HepG2 (cell line): Measurements from ENCODE around the gene TSPYL1. TPM values are rescaled to one million over a fixed set of nuclear protein-coding genes. Genes with fewer than 3 reads are reported as not detected.

ENCODE experiments used
- ATF7-NPFF ChIP-seq: sonication (generic); formaldehyde crosslinking; IDR thresholded peaks from 2 replicates; pipeline ENCODE4 v1.8.1; 2023; ENCODE audit warnings: mild to moderate bottlenecking, low read depth, missing genetic modification reagents, moderate library complexity
- CHD2 ChIP-seq: IDR thresholded peaks from 2 replicates; pipeline ENCODE4 v1.6.1; 2011; ENCODE audit warnings: low read depth, low read length, improper control_type of control experiment
- HDAC2 ChIP-seq: sonication (generic); formaldehyde crosslinking; IDR thresholded peaks from 2 replicates; pipeline ENCODE4 v1.4.0; 2020; ENCODE audit warnings: missing genetic modification reagents
- KMT2B ChIP-seq: IDR thresholded peaks from 2 replicates; pipeline ENCODE4 v1.6.1; 2016; ENCODE audit warnings: missing genetic modification reagents, missing compliant biosample characterization
- MEF2D ChIP-seq: sonication (generic); formaldehyde crosslinking; IDR thresholded peaks from 2 replicates; pipeline ENCODE4 v1.5.1; 2020; ENCODE audit warnings: mild to moderate bottlenecking, missing genetic modification reagents
- MEIS2 ChIP-seq: sonication (generic); formaldehyde crosslinking; IDR thresholded peaks from 2 replicates; pipeline ENCODE4 v1.9.0; 2021; ENCODE audit warnings: mild to moderate bottlenecking, missing genetic modification reagents
- NFATC3 ChIP-seq: sonication (generic); formaldehyde crosslinking; IDR thresholded peaks from 2 replicates; pipeline ENCODE4 v1.5.1; 2020; ENCODE audit warnings: mild to moderate bottlenecking, missing genetic modification reagents
- REPIN1 ChIP-seq: sonication (generic); formaldehyde crosslinking; IDR thresholded peaks from 2 replicates; pipeline ENCODE4 v1.8.0; 2022; ENCODE audit warnings: missing genetic modification reagents, low read depth, mild to moderate bottlenecking, borderline replicate concordance
- RFX1 ChIP-seq: fragments of 450-650 bp; IDR thresholded peaks from 2 replicates; pipeline ENCODE4 v1.6.1; 2017
- ZNF3 ChIP-seq: IDR thresholded peaks from 2 replicates; pipeline ENCODE4 v1.7.0; 2017; ENCODE audit warnings: inconsistent platforms
- ZNF354B ChIP-seq: sonication (generic); formaldehyde crosslinking; IDR thresholded peaks from 2 replicates; pipeline ENCODE4 v1.8.0; 2022; ENCODE audit warnings: mild to moderate bottlenecking, missing genetic modification reagents
- ZNF562 ChIP-seq: sonication (generic); formaldehyde crosslinking; IDR thresholded peaks from 2 replicates; pipeline ENCODE4 v1.8.0; 2022; ENCODE audit warnings: missing genetic modification reagents, borderline replicate concordance
- ZNF589 ChIP-seq: sonication (generic); formaldehyde crosslinking; conservative IDR thresholded peaks from 2 replicates; pipeline ENCODE4 v1.8.0; 2022; ENCODE audit warnings: mild to moderate bottlenecking, moderate library complexity, missing genetic modification reagents
- ZNF7 ChIP-seq: IDR thresholded peaks from 2 replicates; pipeline ENCODE4 v1.6.1; 2016; ENCODE audit warnings: missing biosample characterization, missing genetic modification reagents
- ZNF777 ChIP-seq: sonication (generic); formaldehyde crosslinking; IDR thresholded peaks from 2 replicates; pipeline ENCODE4 v1.4.0; 2020; ENCODE audit warnings: missing genetic modification reagents
- ZNF780A ChIP-seq: sonication (generic); formaldehyde crosslinking; IDR thresholded peaks from 2 replicates; pipeline ENCODE4 v1.8.0; 2022; ENCODE audit warnings: mild to moderate bottlenecking, missing genetic modification reagents, moderate library complexity
- polyA plus RNA-seq, 8 experiments: library from polyadenylated mRNA; depleted of rRNA in 3 of 8; stranded (reverse) in 7 of 8; unstranded in 1 of 8; fragments of >200 nt; fragmentation: Illumina TruSeq in 4 of 8; extraction: Trizol in 4 of 8; gene quantifications; 2 replicates each; pipeline versions ENCODE4 v1.2.1 to v1.2.3, GENCODE V29; 2011 to 2016; ENCODE audit warnings: low read depth in 4 of 8, missing spikeins in 1 of 8, mixed read lengths in 1 of 8; ENCODE audit not compliant: insufficient read depth in 1 of 8
- total RNA-seq, 5 experiments: library from RNA; depleted of rRNA; stranded (reverse); fragments of >200 nt; fragmentation: Illumina TruSeq; extraction: Trizol; gene quantifications; 2 replicates each; pipeline ENCODE4 v1.2.3, GENCODE V29; 2016; ENCODE audit warnings: low read depth in 1 of 5
- TF ChIP-seq, protein P1 (sequence below): sonication (generic); formaldehyde crosslinking; IDR thresholded peaks from 2 replicates; pipeline ENCODE4 v1.5.0; 2020; ENCODE audit warnings: missing genetic modification reagents
- TF ChIP-seq, protein P2 (sequence below): IDR thresholded peaks from 2 replicates; pipeline ENCODE4 v1.6.1; 2016
- TF ChIP-seq, protein P3 (sequence below): sonication (generic); formaldehyde crosslinking; conservative IDR thresholded peaks from 2 replicates; pipeline ENCODE4 v1.4.0; 2020; ENCODE audit warnings: missing genetic modification reagents
- TF ChIP-seq, protein P4 (sequence below): sonication (generic); formaldehyde crosslinking; IDR thresholded peaks from 2 replicates; pipeline ENCODE4 v1.4.0; 2020; ENCODE audit warnings: missing genetic modification reagents
- TF ChIP-seq, protein P5 (sequence below): sonication (generic); formaldehyde crosslinking; IDR thresholded peaks from 2 replicates; pipeline ENCODE4 v1.8.1; 2022; ENCODE audit warnings: mild to moderate bottlenecking, missing genetic modification reagents
- TF ChIP-seq, protein P6 (sequence below): sonication (generic); formaldehyde crosslinking; IDR thresholded peaks from 2 replicates; pipeline ENCODE4 v1.5.0; 2020; ENCODE audit warnings: missing genetic modification reagents

Gene TSPYL1
- total and polyA plus RNA-seq, 2 of the 13 experiments (the other 11 are each of a cell fraction or from before 2014, with no cell fraction given), result 28.3 to 93.0 TPM

DNA sequence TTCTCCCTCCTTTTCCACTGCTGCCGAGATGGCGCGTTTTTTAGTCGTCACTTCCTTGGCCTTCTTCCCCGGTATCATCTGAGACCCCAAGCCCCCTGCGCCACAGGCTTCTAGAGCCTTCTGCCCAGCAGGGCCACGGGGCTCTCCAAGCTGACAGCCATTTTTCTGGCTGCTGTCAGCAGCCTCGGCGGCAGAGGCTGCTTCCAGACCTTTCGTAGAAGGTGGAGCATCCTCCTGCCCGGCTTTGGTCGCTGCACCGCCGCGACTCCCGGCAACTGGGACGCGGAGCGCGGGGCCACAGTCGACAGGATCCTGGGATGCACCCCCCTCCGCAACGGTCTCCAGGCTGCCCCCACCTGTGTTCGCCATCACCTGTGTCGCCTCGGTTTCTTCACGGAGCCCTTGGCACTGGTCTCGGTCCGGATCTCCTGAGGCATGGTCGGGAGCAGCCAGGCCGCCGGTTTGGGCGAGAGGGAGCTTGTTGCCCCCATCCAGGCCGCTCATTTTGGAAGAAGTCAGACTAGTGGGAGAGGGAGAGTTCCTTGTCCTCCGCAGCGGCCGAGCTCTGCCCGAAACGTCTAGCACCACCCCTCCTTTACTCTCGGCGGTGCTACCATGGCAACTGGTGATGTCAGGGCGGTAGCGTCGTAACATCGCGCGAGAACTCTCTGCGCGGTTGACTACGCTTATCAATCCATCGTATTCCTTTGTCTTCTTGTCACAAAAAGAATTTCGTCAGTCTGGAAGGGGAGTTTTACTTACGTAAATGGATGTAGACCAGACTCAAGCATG lies 26.0 kb downstream of the TSPYL1 start, which contains the start of gene TSPYL4 (continued):
- TF ChIP-seq ZNF780A (CRISPR knock-in tag) (no peak), ZNF777 (CRISPR knock-in tag) (no peak), ZNF7 (no peak), NFATC3 (no peak), KMT2B (CRISPR knock-in tag) (peak; percentile 72), MEF2D (CRISPR knock-in tag) (peak; percentile 83; the same call in 1 of the 2 replicates), MEIS2 (CRISPR knock-in tag) (peak; percentile 51; the same call in 1 of the 2 replicates), RFX1 (peak; percentile 94), ZNF562 (CRISPR knock-in tag) (no peak), REPIN1 (CRISPR knock-in tag) (peak; percentile 66; the same call in 1 of the 2 replicates), ZNF354B (peak; percentile 93), ATF7-NPFF (CRISPR knock-in tag) (0 out of 2 replicates have a peak, but pooled peaks have one; percentile 42), ZNF3 (no peak), ZNF589 (0 out of 2 replicates have a peak, but pooled peaks have one; percentile 78), CHD2 (peak; percentile 94), HDAC2 (CRISPR knock-in tag) (peak; percentile 73)
- TF ChIP-seq, protein P1, sequence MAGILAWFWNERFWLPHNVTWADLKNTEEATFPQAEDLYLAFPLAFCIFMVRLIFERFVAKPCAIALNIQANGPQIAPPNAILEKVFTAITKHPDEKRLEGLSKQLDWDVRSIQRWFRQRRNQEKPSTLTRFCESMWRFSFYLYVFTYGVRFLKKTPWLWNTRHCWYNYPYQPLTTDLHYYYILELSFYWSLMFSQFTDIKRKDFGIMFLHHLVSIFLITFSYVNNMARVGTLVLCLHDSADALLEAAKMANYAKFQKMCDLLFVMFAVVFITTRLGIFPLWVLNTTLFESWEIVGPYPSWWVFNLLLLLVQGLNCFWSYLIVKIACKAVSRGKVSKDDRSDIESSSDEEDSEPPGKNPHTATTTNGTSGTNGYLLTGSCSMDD (CRISPR knock-in tag), result no peak
- TF ChIP-seq, protein P2, sequence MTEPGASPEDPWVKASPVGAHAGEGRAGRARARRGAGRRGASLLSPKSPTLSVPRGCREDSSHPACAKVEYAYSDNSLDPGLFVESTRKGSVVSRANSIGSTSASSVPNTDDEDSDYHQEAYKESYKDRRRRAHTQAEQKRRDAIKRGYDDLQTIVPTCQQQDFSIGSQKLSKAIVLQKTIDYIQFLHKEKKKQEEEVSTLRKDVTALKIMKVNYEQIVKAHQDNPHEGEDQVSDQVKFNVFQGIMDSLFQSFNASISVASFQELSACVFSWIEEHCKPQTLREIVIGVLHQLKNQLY (CRISPR knock-in tag), result 0 out of 2 replicates have a peak, but pooled peaks have one; percentile 14
- TF ChIP-seq, protein P3, sequence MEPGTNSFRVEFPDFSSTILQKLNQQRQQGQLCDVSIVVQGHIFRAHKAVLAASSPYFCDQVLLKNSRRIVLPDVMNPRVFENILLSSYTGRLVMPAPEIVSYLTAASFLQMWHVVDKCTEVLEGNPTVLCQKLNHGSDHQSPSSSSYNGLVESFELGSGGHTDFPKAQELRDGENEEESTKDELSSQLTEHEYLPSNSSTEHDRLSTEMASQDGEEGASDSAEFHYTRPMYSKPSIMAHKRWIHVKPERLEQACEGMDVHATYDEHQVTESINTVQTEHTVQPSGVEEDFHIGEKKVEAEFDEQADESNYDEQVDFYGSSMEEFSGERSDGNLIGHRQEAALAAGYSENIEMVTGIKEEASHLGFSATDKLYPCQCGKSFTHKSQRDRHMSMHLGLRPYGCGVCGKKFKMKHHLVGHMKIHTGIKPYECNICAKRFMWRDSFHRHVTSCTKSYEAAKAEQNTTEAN (CRISPR knock-in tag), result 0 out of 2 replicates have a peak, but pooled peaks have one; percentile 9
- TF ChIP-seq, protein P4, sequence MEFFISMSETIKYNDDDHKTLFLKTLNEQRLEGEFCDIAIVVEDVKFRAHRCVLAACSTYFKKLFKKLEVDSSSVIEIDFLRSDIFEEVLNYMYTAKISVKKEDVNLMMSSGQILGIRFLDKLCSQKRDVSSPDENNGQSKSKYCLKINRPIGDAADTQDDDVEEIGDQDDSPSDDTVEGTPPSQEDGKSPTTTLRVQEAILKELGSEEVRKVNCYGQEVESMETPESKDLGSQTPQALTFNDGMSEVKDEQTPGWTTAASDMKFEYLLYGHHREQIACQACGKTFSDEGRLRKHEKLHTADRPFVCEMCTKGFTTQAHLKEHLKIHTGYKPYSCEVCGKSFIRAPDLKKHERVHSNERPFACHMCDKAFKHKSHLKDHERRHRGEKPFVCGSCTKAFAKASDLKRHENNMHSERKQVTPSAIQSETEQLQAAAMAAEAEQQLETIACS, result no peak
- TF ChIP-seq, protein P5, sequence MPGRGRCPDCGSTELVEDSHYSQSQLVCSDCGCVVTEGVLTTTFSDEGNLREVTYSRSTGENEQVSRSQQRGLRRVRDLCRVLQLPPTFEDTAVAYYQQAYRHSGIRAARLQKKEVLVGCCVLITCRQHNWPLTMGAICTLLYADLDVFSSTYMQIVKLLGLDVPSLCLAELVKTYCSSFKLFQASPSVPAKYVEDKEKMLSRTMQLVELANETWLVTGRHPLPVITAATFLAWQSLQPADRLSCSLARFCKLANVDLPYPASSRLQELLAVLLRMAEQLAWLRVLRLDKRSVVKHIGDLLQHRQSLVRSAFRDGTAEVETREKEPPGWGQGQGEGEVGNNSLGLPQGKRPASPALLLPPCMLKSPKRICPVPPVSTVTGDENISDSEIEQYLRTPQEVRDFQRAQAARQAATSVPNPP, result peak; percentile 77; the same call in 1 of the 2 replicates
- TF ChIP-seq, protein P6, sequence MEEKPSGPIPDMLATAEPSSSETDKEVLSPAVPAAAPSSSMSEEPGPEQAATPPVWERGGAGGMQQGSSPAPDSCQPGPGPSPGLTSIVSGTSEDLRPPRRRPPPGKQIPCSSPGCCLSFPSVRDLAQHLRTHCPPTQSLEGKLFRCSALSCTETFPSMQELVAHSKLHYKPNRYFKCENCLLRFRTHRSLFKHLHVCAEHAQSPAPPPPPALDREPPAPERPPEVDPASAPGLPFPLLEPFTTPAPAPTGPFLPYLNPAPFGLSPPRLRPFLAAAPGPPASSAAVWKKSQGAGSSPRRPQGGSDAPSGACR (CRISPR knock-in tag), result no peak
